Adipose tissue (tissue), 3 donors: ENCODE data around the gene CTXN2. TPM values are rescaled to one million over a fixed set of nuclear protein-coding genes. Genes with fewer than 3 reads are reported as not detected.

Source experiments
- H3K27ac ChIP-seq: one replicate; pipeline ENCODE4 v1.5.1; 2013; ENCODE audit warnings: low read depth, low read length
- WGBS, 3 donors: extraction: QIAGEN DNeasy Blood & Tissue Kit; methylation state at CpG; one replicate each; pipeline ENCODE4 v1.1.7; 2013; 5-methylcytosine and 5-hydroxymethylcytosine counted together
- polyA plus RNA-seq, 3 donors: library from polyadenylated mRNA; stranded (reverse); fragments of 200-250 nt; gene quantifications; one replicate each; pipeline ENCODE4 v1.2.3, GENCODE V29; 2013
- donor health status: healthy with polysubstance abuse.
- donor health status: Bipolar disorder and iron deficiency.
- donor health status: healthy.

The CTXN2 gene
- polyA plus RNA-seq: under 1 TPM in 1 of 3 donors, not detected in 2; 0.05 TPM

GRCh38 chr15:48191574-48192225 lies at the start of gene CTXN2:
CTXN2 (plus strand) TSS chr15:48191665; CDS start chr15:48201301, 9,636 bp downstream.
- WGBS, 3 donors: 6 to 13% (median 10%) methylated on average over 31 of the region's 31 CpGs
- no peak within 1 kb of the TSS for H3K27ac ChIP-seq

- 82 to 100% (median 85%) methylated on average over 1 of the region's 1 CpG for WGBS, 3 donors
- no peak overlapping the region for H3K27ac ChIP-seq
Observed at GRCh38 chr15:48143856-48144255, 47.6 kb upstream of the CTXN2 start.

GRCh38 chr15:48144889-48145288 lies 46.6 kb upstream of the CTXN2 start:
- no peak overlapping the region for H3K27ac ChIP-seq
- 26 to 68% (median 38%) methylated on average over 1 of the region's 1 CpG for WGBS, 3 donors

- H3K27ac ChIP-seq: no peak overlapping the region
Observed at GRCh38 chr15:48145923-48146322, 45.5 kb upstream of the CTXN2 start.

DNA sequence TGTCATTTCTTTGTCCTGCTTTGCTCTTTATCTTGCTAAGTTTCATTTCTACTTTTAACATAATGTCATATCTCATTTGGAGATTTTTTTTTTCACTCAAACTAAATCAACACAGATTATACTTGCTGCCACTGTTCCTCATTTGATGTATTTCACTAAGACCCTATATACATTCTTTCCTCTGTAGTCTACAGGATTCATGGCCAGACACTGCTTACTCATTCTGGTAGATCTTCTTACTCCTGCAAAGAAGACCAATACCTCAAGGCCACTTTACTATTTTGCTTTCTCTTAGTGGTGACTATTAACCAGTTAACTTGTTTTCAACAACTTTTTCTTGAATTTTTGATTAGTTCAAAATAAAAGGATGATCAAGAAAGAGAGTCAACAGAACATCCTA lies 44.1 kb upstream of the CTXN2 start:
- H3K27ac ChIP-seq: no peak overlapping the region

- WGBS, 3 donors: 80 to 89% (median 83%) methylated on average over 4 of the region's 4 CpGs
- H3K27ac ChIP-seq: no peak overlapping the region
Observed at GRCh38 chr15:48149858-48150257, 41.6 kb upstream of the CTXN2 start.

DNA sequence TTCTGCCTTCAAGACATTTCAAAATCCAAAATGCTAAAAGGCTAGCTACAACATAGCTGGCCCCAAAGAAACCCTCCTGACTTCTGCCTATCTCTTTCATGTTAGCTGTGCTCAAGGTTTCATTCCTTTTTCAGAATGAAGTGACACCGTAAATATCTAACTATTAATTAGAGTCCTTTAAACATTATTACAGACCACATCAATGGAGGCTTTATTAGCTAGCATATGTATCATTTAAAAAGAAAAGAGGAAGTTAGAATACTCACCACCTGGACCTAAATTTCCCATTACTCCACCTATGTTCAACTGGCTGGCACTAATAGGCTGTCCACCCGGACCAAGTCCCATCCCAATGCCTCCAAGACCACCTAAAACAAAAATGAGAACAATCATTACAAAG lies 37.9 kb upstream of the CTXN2 start:
- no peak overlapping the region for H3K27ac ChIP-seq
- WGBS, 3 donors: 94 to 97% (median 95%) methylated on average over 2 of the region's 2 CpGs

- no peak overlapping the region for H3K27ac ChIP-seq
- WGBS, 3 donors: 55 to 63% (median 59%) methylated on average over 3 of the region's 3 CpGs
Observed at GRCh38 chr15:48168616-48169015, 22.8 kb upstream of the CTXN2 start.

DNA sequence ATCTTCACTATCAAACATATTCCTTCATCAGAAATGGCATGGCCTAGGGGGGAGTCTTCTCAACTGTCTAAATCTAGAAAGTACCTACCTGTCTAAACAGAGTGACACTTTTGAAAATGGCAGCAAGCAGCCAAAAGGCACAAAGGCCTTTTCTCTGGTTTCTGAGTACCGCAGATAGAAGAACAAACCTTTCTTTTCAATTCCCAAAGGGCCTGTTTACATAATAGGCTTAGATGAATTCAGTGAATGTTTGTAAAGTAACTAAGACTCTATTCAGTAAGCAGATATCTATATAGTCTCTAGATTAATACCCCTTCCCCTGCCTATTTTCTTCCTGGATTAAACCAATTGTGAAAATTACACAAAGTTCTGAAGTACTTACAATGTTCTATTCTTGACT lies 20.5 kb upstream of the CTXN2 start:
- no peak overlapping the region for H3K27ac ChIP-seq
- 69 to 78% (median 78%) methylated on average over 1 of the region's 1 CpG for WGBS, 3 donors

DNA sequence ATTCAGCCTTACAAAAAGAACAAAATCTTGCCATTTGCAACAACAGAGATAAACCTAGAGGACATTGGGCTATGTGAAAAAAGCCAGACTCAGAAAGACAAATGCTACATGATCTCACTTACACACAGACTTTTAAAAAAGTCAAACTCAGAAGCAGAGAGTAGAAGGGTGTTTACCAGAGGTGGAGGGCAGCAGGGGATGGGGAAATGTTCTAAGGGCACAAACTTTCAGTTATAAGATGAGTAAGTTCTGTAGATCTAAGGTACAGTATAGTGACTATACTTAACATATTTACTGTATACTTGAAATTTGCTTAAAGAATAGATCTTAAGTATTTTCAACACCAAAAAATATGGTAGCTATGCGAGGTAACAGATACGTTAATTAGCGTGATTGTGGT lies 16.3 kb upstream of the CTXN2 start:
- no peak overlapping the region for H3K27ac ChIP-seq
- WGBS, 3 donors: 93 to 97% (median 95%) methylated on average over 3 of the region's 3 CpGs

DNA sequence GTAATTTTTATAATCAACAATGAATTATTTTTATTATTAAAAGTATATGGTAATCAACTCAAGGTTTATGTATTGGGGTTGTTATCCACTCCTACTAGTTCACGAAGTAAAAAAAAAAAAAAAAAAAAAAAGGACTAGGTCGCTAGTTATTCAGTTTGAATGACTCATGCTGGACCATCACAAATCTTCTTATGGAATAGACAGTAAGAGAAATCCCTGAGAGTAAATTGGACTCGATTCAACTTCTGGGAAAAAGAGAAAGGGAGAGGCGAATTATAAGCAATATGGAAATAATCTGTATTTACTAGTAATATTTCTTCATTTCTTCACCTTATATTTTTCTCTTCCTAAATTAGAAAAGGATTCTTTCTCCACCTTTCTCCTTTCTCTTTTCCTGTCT lies 15.4 kb upstream of the CTXN2 start:
- WGBS, 3 donors: 77 to 95% (median 85%) methylated on average over 4 of the region's 4 CpGs
- no peak overlapping the region for H3K27ac ChIP-seq

DNA sequence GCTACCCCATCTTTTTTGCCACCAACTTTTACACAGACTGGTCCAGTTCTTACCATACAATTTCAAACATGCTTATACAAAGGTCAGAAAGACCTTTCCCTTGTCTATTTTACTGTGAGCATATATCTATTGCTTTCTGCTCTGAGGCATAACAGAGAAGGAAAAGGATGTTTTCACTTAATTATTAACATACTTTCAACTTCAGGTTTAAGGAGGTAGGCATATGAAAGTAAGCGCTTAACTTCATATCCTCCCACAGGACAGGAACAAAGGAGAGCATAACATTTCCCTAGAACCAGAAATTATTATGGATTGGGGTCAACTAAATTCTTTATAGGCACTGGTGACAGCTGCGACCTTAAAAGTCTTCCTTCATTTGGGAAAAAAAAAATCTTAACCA lies 14.5 kb upstream of the CTXN2 start:
- H3K27ac ChIP-seq: no peak overlapping the region
- WGBS, 3 donors: 67 to 73% (median 68%) methylated on average over 2 of the region's 2 CpGs

GRCh38 chr15:48177383-48177765 lies 14.1 kb upstream of the CTXN2 start:
- WGBS, 3 donors: 1 to 5% (median 2%) methylated on average over 10 of the region's 10 CpGs
- H3K27ac ChIP-seq: no peak overlapping the region

GRCh38 chr15:48177766-48178647 lies 13.5 kb upstream of the CTXN2 start, which contains the start of gene MYEF2:
MYEF2 (minus strand) TSS chr15:48178295; CDS start chr15:48178237, 58 bp downstream.
- 1 to 4% (median 3%) methylated on average over 67 to 71 of the region's 71 CpGs for WGBS, 3 donors
- no peak within 1 kb of the TSS for H3K27ac ChIP-seq

DNA sequence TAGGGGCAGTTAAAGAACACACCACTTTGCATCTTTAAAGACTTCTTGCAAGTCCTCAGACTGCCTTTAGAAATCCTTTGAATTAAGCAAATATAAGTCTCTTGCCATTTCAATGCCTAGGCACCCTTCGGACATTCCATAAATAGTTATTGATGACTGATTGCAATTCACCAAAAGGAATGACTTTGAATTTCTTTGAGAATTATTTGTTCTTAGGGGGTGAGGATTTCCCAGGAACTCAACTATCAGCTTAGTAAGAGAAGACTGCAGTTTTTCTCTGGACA lies 12.9 kb upstream of the CTXN2 start:
- WGBS, 3 donors: 69 to 88% (median 71%) methylated on average over 1 of the region's 1 CpG
- no peak overlapping the region for H3K27ac ChIP-seq

DNA sequence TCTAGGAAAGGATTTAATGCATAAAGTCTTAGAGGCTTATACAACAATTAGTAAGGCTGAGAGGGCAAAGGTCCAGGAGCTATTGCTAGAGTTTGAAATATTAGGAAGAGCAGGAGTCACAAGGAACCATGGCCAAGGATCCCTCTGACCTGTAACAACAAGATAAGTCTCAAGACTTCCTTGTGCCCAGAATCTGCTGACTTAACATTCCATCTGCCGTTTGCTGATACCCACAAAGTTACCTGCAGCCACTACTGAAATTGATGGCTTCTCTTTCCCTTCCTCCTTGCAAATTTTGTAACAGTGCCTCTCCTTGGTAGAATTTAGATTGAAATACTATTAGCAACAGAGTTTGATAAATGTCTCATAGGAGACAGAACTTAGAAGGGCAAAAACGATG lies 8.7 kb upstream of the CTXN2 start:
- WGBS, 3 donors: 45 to 52% (median 49%) methylated on average over 2 of the region's 2 CpGs
- H3K27ac ChIP-seq: no peak overlapping the region

GRCh38 chr15:48185529-48185928 lies 5.9 kb upstream of the CTXN2 start:
- 71 to 74% (median 71%) methylated on average over 3 of the region's 3 CpGs for WGBS, 3 donors
- H3K27ac ChIP-seq: no peak overlapping the region

DNA sequence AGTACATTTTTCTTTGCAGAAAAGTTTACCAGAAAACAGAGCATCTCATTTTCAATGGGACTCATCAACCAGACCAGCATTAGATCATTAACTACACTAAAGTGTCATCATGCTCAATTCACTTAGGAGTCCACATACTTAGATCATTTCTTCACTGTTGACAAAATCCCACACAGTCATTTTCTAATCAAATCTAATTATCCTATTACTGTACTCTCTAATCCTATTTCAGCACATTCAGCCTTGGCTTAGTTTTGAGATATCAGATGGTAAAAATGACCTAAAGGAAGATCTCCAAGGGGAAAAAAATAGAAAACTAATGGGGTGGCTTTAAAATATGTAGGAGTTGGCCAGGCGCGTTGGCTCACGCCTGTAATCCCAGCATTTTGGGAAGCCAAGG lies 5.2 kb upstream of the CTXN2 start:
- WGBS, 3 donors: 89 to 95% (median 94%) methylated on average over 3 of the region's 3 CpGs
- H3K27ac ChIP-seq: no peak overlapping the region

DNA sequence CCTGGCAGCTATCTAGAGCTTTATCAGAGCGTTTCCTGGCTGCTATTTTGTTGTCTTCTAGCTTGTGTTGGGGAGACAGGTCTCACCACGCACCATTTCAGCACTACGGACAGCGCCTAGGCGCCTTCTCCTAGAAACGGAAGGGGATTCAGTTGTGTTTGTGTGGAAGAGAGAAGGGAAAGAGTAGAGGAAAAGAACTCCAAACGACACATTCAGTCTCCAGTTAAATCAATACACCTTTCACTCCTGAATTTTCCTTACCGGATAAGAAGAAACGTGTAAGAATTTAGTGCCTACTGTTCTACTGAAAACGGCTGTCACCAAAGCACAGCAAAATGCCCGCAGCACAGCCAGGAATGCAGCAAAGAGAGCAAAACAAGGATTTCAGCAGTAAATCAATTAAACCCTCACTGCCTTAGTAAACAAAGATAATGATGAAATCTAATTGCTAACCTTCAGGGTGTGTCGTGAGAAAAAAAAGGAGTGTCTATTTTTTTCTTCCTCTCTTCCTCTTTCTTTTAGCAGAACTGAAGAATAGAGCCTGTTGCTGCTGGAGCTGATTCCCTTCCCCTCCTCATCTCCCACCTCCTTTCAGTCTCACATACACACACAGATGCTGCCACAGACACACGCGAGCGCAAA lies 412 bp upstream of the CTXN2 start:
- 2 to 6% (median 6%) methylated on average over 15 of the region's 15 CpGs for WGBS, 3 donors
- H3K27ac ChIP-seq: no peak overlapping the region

GRCh38 chr15:48202068-48202467 lies 10.6 kb downstream of the CTXN2 start:
- 61 to 85% (median 71%) methylated on average over 1 of the region's 1 CpG for WGBS, 3 donors
- no peak overlapping the region for H3K27ac ChIP-seq
